HG03469 (cell line): ENCODE results near the gene C19orf81.

ENCODE experiments used
- ATAC-seq: cut with Tn5 transposase; IDR thresholded peaks from one replicate; pipeline ENCODE4 v1.9.1; 2021; ENCODE audit warnings: mild to moderate bottlenecking, moderate library complexity, moderate number of reproducible peaks; ENCODE audit not compliant: unreplicated experiment

Gene C19orf81

DNA sequence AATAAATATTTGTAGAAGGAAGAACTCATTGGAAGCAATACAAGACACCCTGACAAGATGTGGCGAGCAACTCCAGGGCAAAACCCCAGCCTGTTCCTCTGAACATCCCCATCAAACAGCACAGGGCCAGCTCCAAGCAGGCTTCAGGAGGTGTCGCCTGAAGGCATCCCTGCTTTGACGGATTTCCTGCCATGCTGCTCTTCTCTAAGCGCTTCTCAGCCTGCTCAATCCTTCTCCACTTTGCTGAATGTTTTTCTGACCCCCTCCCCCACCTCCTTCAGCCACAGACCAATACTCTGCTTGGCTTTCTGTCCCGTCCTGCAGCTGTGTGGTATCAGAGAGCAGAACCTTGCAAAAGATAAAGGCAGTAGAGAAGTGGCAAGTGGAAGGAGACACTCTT lies 28.4 kb downstream of the C19orf81 start:
- no peak for ATAC-seq

- no peak for ATAC-seq
These were observed 29.1 kb downstream of the C19orf81 start for GRCh38 chr19:50678323-50678722.

DNA sequence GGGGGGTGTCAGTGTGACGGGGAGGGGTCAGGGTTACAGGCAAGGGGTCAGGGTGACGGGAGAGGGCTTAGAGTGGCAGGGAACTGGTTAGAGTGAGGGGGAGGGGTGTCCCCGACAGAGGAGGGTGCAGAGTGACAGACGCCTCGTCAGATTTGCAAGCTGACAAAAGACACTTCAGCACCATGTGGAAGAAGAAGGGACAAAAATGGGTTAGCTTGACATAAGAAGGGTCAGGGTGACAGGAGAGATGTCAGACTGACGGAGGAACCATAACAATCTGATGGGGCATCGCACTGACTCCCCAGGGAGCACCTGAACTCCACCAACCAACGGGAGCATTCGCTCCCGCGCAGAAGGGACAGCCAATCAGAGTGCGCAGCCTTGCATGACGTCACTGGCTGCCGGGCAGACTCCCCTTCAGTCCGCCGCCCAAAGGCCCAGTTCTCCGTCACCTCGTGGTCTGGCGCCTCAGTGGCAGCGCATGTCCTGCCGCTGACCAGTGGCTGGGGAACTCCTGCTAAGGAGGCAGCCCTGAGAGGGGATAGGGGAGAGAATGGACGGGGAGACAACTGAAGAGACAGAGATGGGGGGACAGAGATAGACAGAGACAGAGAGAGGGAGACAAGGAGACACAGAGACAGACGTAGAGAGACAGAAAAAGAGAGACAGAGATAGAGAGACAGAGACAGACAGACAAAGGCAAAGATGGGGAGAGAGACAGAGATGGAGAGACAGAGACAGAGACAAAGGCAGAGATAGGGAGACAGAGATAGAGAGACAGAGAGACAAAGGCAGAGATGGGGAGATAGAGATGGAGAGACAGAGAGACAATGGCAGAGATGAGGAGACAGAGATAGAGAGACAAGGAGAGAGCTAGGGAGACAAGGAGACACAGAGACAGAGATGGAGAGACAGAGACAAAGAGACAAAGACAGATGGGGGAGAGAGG lies 30.2 kb downstream of the C19orf81 start:
- peak; percentile 58 for ATAC-seq

DNA sequence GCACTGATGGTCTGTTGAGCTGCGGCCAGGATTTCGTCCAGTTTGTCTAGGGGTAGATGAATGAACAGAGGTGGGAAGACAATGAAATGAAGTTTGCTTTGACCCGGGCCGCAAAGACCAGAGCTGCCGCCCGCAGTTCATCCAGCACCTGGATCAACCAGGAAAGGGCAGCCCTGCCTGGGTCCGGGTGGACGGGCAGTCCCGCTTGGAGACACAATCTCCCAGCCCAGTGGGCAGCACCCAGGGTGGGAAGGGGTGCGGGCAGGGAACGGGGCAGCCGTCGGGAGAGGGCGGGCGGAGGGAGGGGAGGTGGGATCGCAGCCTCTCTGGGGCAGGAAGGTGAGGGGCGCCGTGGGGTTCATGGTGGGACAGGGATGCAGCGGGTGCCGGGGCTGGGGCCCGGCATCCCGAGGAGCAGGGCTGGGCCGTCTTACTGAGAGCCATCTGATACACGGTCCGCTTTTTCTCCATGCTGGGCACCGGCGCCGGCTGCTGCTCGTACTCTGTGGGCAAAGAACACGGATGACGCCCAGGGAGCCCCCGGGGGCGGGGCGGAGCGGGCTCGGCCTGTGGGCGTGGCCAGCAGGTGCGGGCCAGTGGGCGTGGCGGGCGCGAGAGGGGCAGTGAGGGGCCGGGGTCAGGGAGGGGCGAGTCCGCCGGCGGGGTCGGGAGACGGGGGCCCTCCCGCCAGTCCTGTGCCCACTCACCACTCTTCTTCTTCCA lies 37.2 kb downstream of the C19orf81 start:
- ATAC-seq = no peak

DNA sequence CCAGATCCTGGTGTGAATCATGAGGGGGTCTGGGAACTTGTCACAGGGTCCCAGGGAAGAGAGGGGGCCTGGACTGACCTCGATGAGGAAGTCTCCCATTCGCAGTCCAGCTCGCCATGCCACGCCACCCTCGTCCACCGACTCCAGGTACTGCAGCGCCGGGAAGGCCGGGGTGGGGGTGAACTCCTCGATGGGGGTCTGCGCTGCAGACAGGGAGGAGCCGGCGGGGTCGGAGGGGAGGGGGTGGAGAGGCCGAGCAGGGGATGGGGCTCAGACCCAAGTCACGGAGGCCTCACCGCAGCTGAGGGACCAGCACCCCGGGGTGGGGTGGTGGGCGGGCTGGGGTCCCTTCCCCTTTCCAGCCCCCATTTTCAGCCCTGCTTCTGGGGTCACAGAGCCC lies 39.5 kb downstream of the C19orf81 start:
- no peak for ATAC-seq

DNA sequence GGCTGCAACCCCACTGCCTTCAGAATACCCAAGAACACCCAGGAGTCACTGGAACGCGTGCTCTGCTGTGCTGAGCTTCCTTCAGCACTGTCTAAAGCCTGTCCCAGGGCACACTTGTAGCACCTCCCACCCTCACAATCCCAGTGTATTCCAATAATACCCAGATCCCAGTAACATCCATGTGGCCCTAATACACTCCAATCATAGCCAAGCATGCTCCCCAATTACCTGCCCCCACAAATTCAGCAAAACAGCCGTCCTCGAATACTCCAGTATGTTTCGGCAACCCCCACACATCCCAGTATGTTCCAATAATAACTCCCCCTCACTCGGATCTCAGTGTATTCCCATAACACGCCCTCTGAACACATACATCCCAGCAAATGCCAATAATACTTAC lies 41.2 kb downstream of the C19orf81 start:
- no peak for ATAC-seq

GRCh38 chr19:50693064-50693975 lies 44.1 kb downstream of the C19orf81 start:
- no peak for ATAC-seq

DNA sequence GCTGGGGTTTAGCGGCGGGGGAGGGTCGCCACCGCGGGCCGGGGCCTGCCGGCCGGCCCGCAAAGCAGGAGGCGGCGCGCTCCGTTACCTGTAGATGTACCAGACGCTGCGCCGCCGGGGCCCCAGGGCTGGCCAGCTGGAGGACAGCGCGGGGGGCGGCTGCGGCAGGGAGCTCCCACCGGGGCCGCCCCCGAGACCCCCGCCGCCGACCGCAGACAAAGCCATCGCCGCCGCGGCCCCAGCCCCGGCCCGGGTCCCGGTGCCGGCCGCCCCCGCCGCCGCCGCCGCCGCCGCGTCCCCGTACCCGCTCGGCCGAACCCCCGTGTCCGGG lies 45.5 kb downstream of the C19orf81 start:
- ATAC-seq = no peak

GRCh38 chr19:50695251-50696093 lies 46.2 kb downstream of the C19orf81 start:
- ATAC-seq = no peak

- ATAC-seq = no peak
These were observed 46.8 kb downstream of the C19orf81 start for GRCh38 chr19:50696094-50696483.

GRCh38 chr19:50697414-50698124 lies 48.3 kb downstream of the C19orf81 start:
- ATAC-seq = no peak

DNA sequence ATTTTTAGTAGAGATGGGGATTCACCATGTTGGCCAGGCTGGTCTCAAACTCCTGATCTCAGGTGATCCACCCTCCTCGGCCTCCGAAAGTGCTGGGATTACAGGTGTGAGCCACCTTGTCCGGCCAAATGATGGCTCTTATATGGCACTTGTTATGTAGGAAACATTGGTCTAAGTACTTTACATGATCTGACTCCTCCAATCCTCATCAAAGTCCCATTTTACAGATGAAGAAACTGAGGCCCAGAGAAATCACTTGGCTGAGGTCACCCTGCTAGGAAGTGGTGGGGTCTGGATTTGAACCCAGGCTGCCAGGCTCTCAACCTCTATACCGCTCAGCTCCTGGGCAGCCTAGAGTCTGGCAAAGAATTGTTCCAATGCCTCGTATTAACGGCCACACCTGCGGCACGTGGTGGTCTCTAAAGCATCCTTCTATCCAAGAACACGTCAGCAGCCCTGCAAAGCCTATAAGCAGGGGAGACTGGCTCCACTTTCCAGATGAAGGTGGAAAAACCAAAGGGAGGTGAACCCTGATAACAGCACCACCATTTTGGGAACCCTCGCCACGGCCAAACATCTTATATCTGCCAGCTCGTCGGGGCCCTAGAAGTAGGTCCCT lies 52.2 kb downstream of the C19orf81 start:
- no peak for ATAC-seq

GRCh38 chr19:50702158-50702870 lies 53.1 kb downstream of the C19orf81 start:
- no peak for ATAC-seq

- ATAC-seq = no peak
These were observed 53.9 kb downstream of the C19orf81 start for GRCh38 chr19:50702871-50703829.

DNA sequence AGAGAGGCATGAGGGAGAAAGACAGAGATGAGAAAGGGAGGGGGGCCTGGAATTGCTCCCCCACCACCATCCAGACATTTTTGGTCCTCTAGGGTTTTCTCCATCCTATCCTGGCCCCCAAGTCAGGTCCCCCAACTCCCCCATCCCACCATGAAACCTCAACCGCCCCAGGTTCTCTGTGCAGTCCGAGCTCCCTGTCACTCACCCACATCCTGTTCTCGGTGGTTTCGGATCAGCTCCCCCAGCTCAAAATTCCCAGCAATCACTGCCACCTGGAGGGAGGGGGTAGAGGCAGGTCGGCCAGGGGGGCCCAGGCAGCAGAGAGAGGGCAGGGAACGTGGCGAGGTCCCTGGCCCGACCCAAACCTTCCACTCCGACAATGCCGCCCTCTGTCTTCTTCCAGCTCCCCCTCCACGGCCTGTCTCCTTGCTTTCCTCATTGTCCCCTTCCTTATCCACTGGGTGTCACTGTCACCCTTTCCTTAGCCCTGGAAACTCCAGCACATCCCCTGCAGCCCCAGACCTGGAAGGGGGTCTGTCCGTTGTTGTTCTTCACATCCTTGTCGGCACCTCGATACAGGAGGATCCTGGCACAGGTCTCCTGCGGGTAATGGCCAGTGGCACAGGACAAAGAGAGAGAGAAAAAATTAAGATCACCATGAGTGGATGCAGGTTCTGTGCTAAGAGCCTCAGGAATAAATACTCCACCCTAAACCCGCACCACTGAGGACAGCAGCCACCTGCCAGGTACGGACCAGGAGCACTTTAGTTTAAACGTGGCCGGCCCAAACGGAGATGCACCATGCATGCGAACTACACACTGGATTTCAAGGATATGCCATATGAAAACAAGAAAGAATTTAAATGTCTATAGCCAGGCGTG lies 54.9 kb downstream of the C19orf81 start:
- ATAC-seq = no peak

DNA sequence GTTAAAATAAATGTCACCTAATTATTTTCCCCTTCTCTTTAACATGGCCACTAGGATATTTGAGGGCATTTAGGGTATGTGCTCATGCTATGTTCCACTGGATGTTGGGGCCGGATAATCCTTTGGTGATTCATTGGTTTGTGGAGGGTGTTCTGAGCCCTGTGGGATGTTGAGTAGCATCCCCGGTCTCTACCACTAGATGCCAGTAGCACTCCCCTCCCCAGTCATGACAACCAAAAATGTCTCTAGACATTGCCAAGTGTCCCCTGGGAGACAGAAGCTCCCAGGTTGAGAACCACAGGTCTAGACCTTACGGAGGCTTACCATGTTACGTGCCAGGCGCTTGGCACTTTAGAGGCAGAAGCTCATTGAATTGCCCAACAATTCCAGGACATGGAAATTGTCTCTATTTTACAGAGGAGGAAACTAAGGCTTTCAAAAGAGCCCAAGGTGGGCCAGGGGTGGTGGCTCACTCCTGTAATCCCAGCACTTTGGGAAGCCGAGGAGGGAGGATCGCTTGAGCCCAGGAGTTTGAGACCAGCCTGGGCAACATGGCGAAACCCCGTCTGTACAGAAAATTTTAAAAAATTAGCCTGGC lies 56.3 kb downstream of the C19orf81 start:
- no peak for ATAC-seq
